HepG2 (cell line): ENCODE measurements around the gene WNT2. TPM values are rescaled to one million over a fixed set of nuclear protein-coding genes. Genes with fewer than 3 reads are reported as not detected.

Source experiments
- ATAC-seq: fragments of 200-7000 bp; cut with Tn5 transposase; 3 replicates; pipeline ENCODE4 v1.9.1; 2020; ENCODE audit warnings: mild to moderate bottlenecking, moderate library complexity
- BruUV-seq: library from RNA; stranded (reverse); fragments of 400-500 nt; replicated peaks from 2 replicates; lab custom pipeline; 2021; lab: Mats Ljungman, UMichigan
- CTCF ChIA-PET: fragments of 300-600 bp; formaldehyde crosslinking; extraction: SDS; loops from one replicate; lab custom pipeline; 2021; ENCODE audit warnings: low total read pairs, inconsistent platforms, low intra/inter-chr PET ratio; lab: Yijun Ruan, JAX
- POLR2A ChIA-PET: fragments of 350-600 bp; sonication (Branson Sonifier 250); formaldehyde crosslinking; loops from one replicate; lab custom pipeline; 2020; ENCODE audit warnings: antibody characterized with exemption, inconsistent platforms; lab: Yijun Ruan, JAX
- DNase-seq: peaks from one replicate; pipeline ENCODE4 v3.0.0-alpha.2; 2015; ENCODE audit warnings: low spot score
- FAIRE-seq: peaks from 3 replicates; lab custom pipeline; 2011; peaks lifted over from hg19 to GRCh38; lab: Jason Lieb, UNC
- H2AFZ ChIP-seq: one replicate; pipeline ENCODE4 v1.6.1; 2011; ENCODE audit warnings: low read length, inconsistent platforms
- H3K27ac ChIP-seq: fragments of 300-600 bp; 3 replicates; pipeline ENCODE4 v1.8.0; 2011; ENCODE audit warnings: mixed run types, mild to moderate bottlenecking, mixed read lengths, low read length, inconsistent platforms; ENCODE audit not compliant: insufficient read depth; ENCODE audit errors: extremely low read length
- H3K27me3 ChIP-seq, 2 experiments: fragments of 200-600 bp in 1 of 2; 2 replicates in 1 of 2; 3 replicates in 1 of 2; pipeline versions ENCODE4 v1.6.0 to v1.8.0; 2011; ENCODE audit warnings: low read length in 2 of 2, mild to moderate bottlenecking in 2 of 2, moderate library complexity in 2 of 2, inconsistent platforms in 1 of 2; ENCODE audit not compliant: insufficient read depth in 2 of 2, control insufficient read depth in 1 of 2
- H3K36me3 ChIP-seq, 2 experiments: fragments of 200-600 bp in 1 of 2; replicated peaks in 1 of 2; 2 replicates in 1 of 2; 3 replicates in 1 of 2; pipeline versions ENCODE4 v1.5.1 to v1.8.0; 2011; ENCODE audit warnings: low read length in 2 of 2, inconsistent platforms in 1 of 2; ENCODE audit not compliant: insufficient read depth in 2 of 2, control insufficient read depth in 1 of 2
- H3K4me1 ChIP-seq: 2 replicates; pipeline ENCODE4 v1.5.1; 2012; ENCODE audit warnings: low read length, inconsistent platforms; ENCODE audit not compliant: insufficient read depth
- H3K4me2 ChIP-seq: 2 replicates; pipeline ENCODE4 v1.6.0; 2011; ENCODE audit warnings: low read depth, low read length, inconsistent platforms
- H3K4me3 ChIP-seq, 3 experiments: fragments of 200-600 bp in 1 of 3; sonication (generic), shearing (Covaris generic) in 1 of 3; replicated peaks in 1 of 3; 2 replicates each; pipeline ENCODE4 v1.5.1; 2011 to 2016; ENCODE audit warnings: low read length in 3 of 3, inconsistent platforms in 2 of 3, low read depth in 2 of 3, mild to moderate bottlenecking in 2 of 3, control low read depth in 1 of 3, mixed read lengths in 1 of 3; ENCODE audit not compliant: insufficient read depth in 1 of 3
- H3K79me2 ChIP-seq: one replicate; pipeline ENCODE4 v1.6.1; 2011; ENCODE audit warnings: low read length, inconsistent platforms; ENCODE audit not compliant: insufficient read depth
- H3K9ac ChIP-seq: 2 replicates; pipeline ENCODE4 v1.6.0; 2011; ENCODE audit warnings: mild to moderate bottlenecking, low read depth, low read length, inconsistent platforms; ENCODE audit not compliant: insufficient read depth
- H3K9me3 ChIP-seq: 2 replicates; pipeline ENCODE4 v1.5.1; 2012; ENCODE audit warnings: mild to moderate bottlenecking, low read length
- H4K20me1 ChIP-seq: 2 replicates; pipeline ENCODE4 v1.6.0; 2011; ENCODE audit warnings: inconsistent platforms, mild to moderate bottlenecking, low read length, moderate library complexity; ENCODE audit not compliant: insufficient read depth
- ELK4 ChIP-seq: sonication (generic); formaldehyde crosslinking; IDR thresholded peaks from 2 replicates; pipeline ENCODE4 v1.9.0; 2021; ENCODE audit warnings: missing genetic modification reagents, borderline replicate concordance
- IKZF5 ChIP-seq: IDR thresholded peaks from 2 replicates; pipeline ENCODE4 v1.6.1; 2018; ENCODE audit warnings: missing genetic modification reagents, mild to moderate bottlenecking, missing compliant biosample characterization
- MED1 ChIP-seq: sonication (generic); formaldehyde crosslinking; IDR thresholded peaks from 2 replicates; pipeline ENCODE4 v1.4.0; 2020; ENCODE audit warnings: missing genetic modification reagents
- RFXANK ChIP-seq: IDR thresholded peaks from 2 replicates; pipeline ENCODE4 v1.6.1; 2016
- ZNF160 ChIP-seq: sonication (generic); formaldehyde crosslinking; IDR thresholded peaks from 2 replicates; pipeline ENCODE4 v1.8.0; 2022; ENCODE audit warnings: mild to moderate bottlenecking, inconsistent platforms, missing genetic modification reagents
- ZNF558 ChIP-seq: sonication (generic); formaldehyde crosslinking; IDR thresholded peaks from 2 replicates; pipeline ENCODE4 v1.9.0; 2022; ENCODE audit warnings: mild to moderate bottlenecking, missing genetic modification reagents, borderline replicate concordance
- ZNF567 ChIP-seq: sonication (generic); formaldehyde crosslinking; IDR thresholded peaks from 2 replicates; pipeline ENCODE4 v1.8.1; 2023; ENCODE audit warnings: mild to moderate bottlenecking, missing genetic modification reagents, borderline replicate concordance
- ZNF644 ChIP-seq: IDR thresholded peaks from 2 replicates; pipeline ENCODE4 v1.6.1; 2016; ENCODE audit warnings: low read depth
- WGBS: methylation state at CpG from one replicate; pipeline ENCODE4 v1.1.6; 2017; ENCODE audit warnings: low lambda C conversion rate; 5-methylcytosine and 5-hydroxymethylcytosine counted together
- in situ Hi-C: cut with HindIII; loops from 2 replicates; pipeline ENCODE4 v1.10.0; 2017; ENCODE audit warnings: low pct_unique_long_range_greater_than_20kb; ENCODE audit not compliant: extremely low pct_ligation_motif_present
- intact Hi-C: fragments of 100-400 bp; cut with micrococcal nuclease; formaldehyde crosslinking; loops from one replicate; pipeline ENCODE4 v1.10.0; 2022; ENCODE audit not compliant: unreplicated experiment
- polyA plus RNA-seq, 8 experiments: library from polyadenylated mRNA; depleted of rRNA in 3 of 8; stranded (reverse) in 7 of 8; unstranded in 1 of 8; fragments of >200 nt; fragmentation: Illumina TruSeq in 4 of 8; extraction: Trizol in 4 of 8; gene quantifications; 2 replicates each; pipeline versions ENCODE4 v1.2.1 to v1.2.3, GENCODE V29; 2011 to 2016; ENCODE audit warnings: low read depth in 4 of 8, missing spikeins in 1 of 8, mixed read lengths in 1 of 8; ENCODE audit not compliant: insufficient read depth in 1 of 8
- total RNA-seq, 5 experiments: library from RNA; depleted of rRNA; stranded (reverse); fragments of >200 nt; fragmentation: Illumina TruSeq; extraction: Trizol; gene quantifications; 2 replicates each; pipeline ENCODE4 v1.2.3, GENCODE V29; 2016; ENCODE audit warnings: low read depth in 1 of 5

The WNT2 gene
- total and polyA plus RNA-seq, 2 of the 13 experiments (the other 11 are each of a cell fraction or from before 2014, with no cell fraction given): not detected

GRCh38 chr7:117308891-117309290, 14.0 kb downstream of the WNT2 start:
- BruUV-seq: no TSS peak
- ATAC-seq: no peak
- CTCF ChIA-PET: no interaction called here

More at GRCh38 chr7:117308891-117309290, 14.0 kb downstream of the WNT2 start:
- Histone ChIP-seq H3K27me3 (no peaks in the 10 kb centered on the region), H3K79me2 (no peaks in the 10 kb centered on the region), H3K9ac (no peak overlapping the region), H3K9me3 (no peaks in the 10 kb centered on the region), H3K4me2 (no peak overlapping the region), H3K4me1 (no peaks in the 10 kb centered on the region), H3K4me3 (no peak overlapping the region), H3K27ac (no peak overlapping the region)
- WGBS: 43% methylated on average over 1 of the region's 1 CpG
- intact Hi-C loops: no loop called here
- DNase-seq: no peak
- TF ChIP-seq MED1 (CRISPR knock-in tag): no peak
- no peak for TF ChIP-seq ZNF644 (CRISPR knock-in tag)
- TF ChIP-seq ZNF160 (CRISPR knock-in tag): no peak
- TF ChIP-seq ZNF567 (CRISPR knock-in tag): no peak
- no peak for TF ChIP-seq ZNF558 (CRISPR knock-in tag)
- no peak for TF ChIP-seq IKZF5 (CRISPR knock-in tag)
- TF ChIP-seq ELK4 (CRISPR knock-in tag): no peak
- TF ChIP-seq RFXANK (CRISPR knock-in tag): no peak
- TF ChIP-seq, all 625 proteins: peak for 0
- FAIRE-seq: no peak
- Histone ChIP-seq H2AFZ (no peak overlapping the region), H3K36me3 (no peaks in the 10 kb centered on the region), H4K20me1 (no peaks in the 10 kb centered on the region)
- POLR2A ChIA-PET: no interaction called here
- in situ Hi-C loops: no loop called here
